GM20431 (cell line): Measurements from ENCODE around the gene FAM117B.
"Not testable (repeated sequence)": the region's sequence is repeated elsewhere in the genome, so short reads cannot be mapped to it uniquely, and the experiment has no call there.

Experiments used
- in situ Hi-C: fragments of 300-500 bp; cut with MseI, MboI; formaldehyde crosslinking; loops from one replicate; pipeline ENCODE4 v1.15.0; 2020; ENCODE audit warnings: low sequenced_read_pairs; ENCODE audit not compliant: unreplicated experiment

The FAM117B gene

GRCh38 chr2:202635428-202636212 lies 851 bp downstream of the FAM117B start:
- in situ Hi-C loops, result no loop called here

- in situ Hi-C loops, result no loop called here
These were observed 1.4 kb downstream of the FAM117B start for GRCh38 chr2:202636213-202636513.

GRCh38 chr2:202638721-202639120 lies 4.0 kb downstream of the FAM117B start:
- in situ Hi-C loops, result no loop called here

- in situ Hi-C loops, result no loop called here
These were observed 4.5 kb downstream of the FAM117B start for GRCh38 chr2:202639231-202639630.

- in situ Hi-C loops, result no loop called here
These were observed 7.8 kb downstream of the FAM117B start for GRCh38 chr2:202642567-202642966.

GRCh38 chr2:202643012-202643858 lies 8.5 kb downstream of the FAM117B start:
- in situ Hi-C loops, result no loop called here

GRCh38 chr2:202652119-202652518 lies 17.4 kb downstream of the FAM117B start:
- in situ Hi-C loops, result no loop called here

- in situ Hi-C loops, result no loop called here
These were observed 19.1 kb downstream of the FAM117B start for GRCh38 chr2:202653890-202654289.

- in situ Hi-C loops, result no loop called here
These were observed 23.1 kb downstream of the FAM117B start for GRCh38 chr2:202657876-202658275.

GRCh38 chr2:202660796-202661195 lies 26.0 kb downstream of the FAM117B start:
- in situ Hi-C loops, result no loop called here

- in situ Hi-C loops, result no loop called here
These were observed 35.1 kb downstream of the FAM117B start for GRCh38 chr2:202669841-202670240.

- in situ Hi-C loops, result no loop called here
These were observed 36.7 kb downstream of the FAM117B start for GRCh38 chr2:202671317-202672035.

GRCh38 chr2:202675097-202675496 lies 40.3 kb downstream of the FAM117B start:
- in situ Hi-C loops, result not testable (repeated sequence)

- in situ Hi-C loops, result no loop called here
These were observed 45.2 kb downstream of the FAM117B start for GRCh38 chr2:202679980-202680379.

- in situ Hi-C loops, result no loop called here
These were observed 45.7 kb downstream of the FAM117B start for GRCh38 chr2:202680512-202680911.

GRCh38 chr2:202681688-202682205 lies 47.0 kb downstream of the FAM117B start:
- in situ Hi-C loops, result no loop called here

GRCh38 chr2:202682274-202682673 lies 47.5 kb downstream of the FAM117B start:
- in situ Hi-C loops, result no loop called here

- in situ Hi-C loops, result no loop called here
These were observed 52.5 kb downstream of the FAM117B start for GRCh38 chr2:202687276-202687675.

GRCh38 chr2:202689459-202689858 lies 54.7 kb downstream of the FAM117B start:
- in situ Hi-C loops, result no loop called here

GRCh38 chr2:202689898-202690297 lies 55.1 kb downstream of the FAM117B start:
- in situ Hi-C loops, result no loop called here
